ENCODE data around the gene LSM3. TPM values are rescaled to one million over a fixed set of nuclear protein-coding genes. Genes with fewer than 3 reads are reported as not detected.

LSM3 gene
- total and polyA plus RNA-seq, 2 of the 4 experiments (the other 2 are of a cell fraction) = 3.4 to 11.5 TPM

- ChIA-PET CTCF (no interaction called here), POLR2A (ENCODE audit: unreplicated experiment) (no interaction called here)
- no CpG with 5 or more reads among the region's 2 CpGs for WGBS, 2 experiments (ENCODE audit: extremely low coverage in 2 of 2, insufficient read length in 1 of 2)
- Histone ChIP-seq H3K79me1 (ENCODE audit: low read depth in 1 of 2, low read length in 2 of 2) (peaks cover 18 to 23% of the 10 kb centered on the region in 2 experiments), H2AFZ (replicated peaks; ENCODE audit: low read length, poor library complexity) (no peak overlapping the region), H3K9me1 (ENCODE audit: insufficient read depth, low read length) (peaks cover 2% of the 10 kb centered on the region; the same call in 1 of the 2 replicates), H2BK120ac (ENCODE audit: low read depth, low read length) (no peak overlapping the region), H3K18ac (ENCODE audit: low read depth, low read length) (no peak overlapping the region), H4K91ac (ENCODE audit: insufficient read depth, low read depth, low read length) (no peak overlapping the region), H2AK5ac (ENCODE audit: low read depth, low read length) (no peak overlapping the region), H3K4me1 (ENCODE audit: control insufficient read depth, insufficient read depth, low read length) (no peaks in the 10 kb centered on the region), H3K27ac (ENCODE audit: insufficient read depth, low read length) (no peak overlapping the region), H3K9ac (ENCODE audit: low read depth, low read length) (no peak overlapping the region), H4K5ac (ENCODE audit: low read depth, low read length) (no peak overlapping the region), H2BK15ac (ENCODE audit: low read depth, low read length) (no peak overlapping the region), H3K23ac (ENCODE audit: low read depth, low read length) (no peak overlapping the region), H4K8ac (ENCODE audit: low read depth in 2 of 2, low read length in 2 of 2) (no peak overlapping the region), H3K4me3 (ENCODE audit: insufficient read depth, low read depth, low read length) (no peak overlapping the region), H2AK9ac (replicated peaks; ENCODE audit: low read depth, low read length, poor library complexity) (no peak overlapping the region), H2BK5ac (ENCODE audit: low read depth, low read length, poor library complexity, severe bottlenecking) (no peak overlapping the region), H4K20me1 (ENCODE audit: insufficient read depth, low read length) (no peaks in the 10 kb centered on the region), H3K36me3 (ENCODE audit: control insufficient read depth, insufficient read depth, low read length) (peaks cover 73% of the 10 kb centered on the region), H3K9me3 (ENCODE audit: control insufficient read depth, insufficient read depth, low read length) (peaks cover 4% of the 10 kb centered on the region; the same call in 1 of the 2 replicates), H2BK20ac (ENCODE audit: low read depth, low read length) (no peak overlapping the region), H3K56ac (ENCODE audit: extremely low read depth, insufficient read depth, low read length) (no peak overlapping the region), H3K14ac (replicated peaks; ENCODE audit: low read depth, low read length) (no peak overlapping the region), H3K4ac (ENCODE audit: low read depth, low read length) (no peak overlapping the region), H3K27me3 (ENCODE audit: control insufficient read depth, insufficient read depth, low read length) (no peaks in the 10 kb centered on the region), H3K4me2 (ENCODE audit: low read depth, low read length) (no peak overlapping the region)
- BruUV-seq (replicated peaks) = no TSS peak
- TF ChIP-seq FOS (IDR thresholded peaks at IDR 0.05; ENCODE audit: low read depth, low read length) (no peak), CEBPB (IDR thresholded peaks at IDR 0.05; ENCODE audit: low read depth, low read length) (peak; percentile 86), USF2 (IDR thresholded peaks at IDR 0.05; ENCODE audit: low read depth, low read length) (no peak), CHD1 (IDR thresholded peaks at IDR 0.05; ENCODE audit: low read depth, low read length) (no peak), NFE2L2 (IDR thresholded peaks at IDR 0.05; ENCODE audit: low read depth, low read length) (no peak), MAZ (IDR thresholded peaks at IDR 0.05; ENCODE audit: borderline replicate concordance, low read depth, low read length) (no peak)
- intact Hi-C loops (cut with micrococcal nuclease) = no loop called here
- in situ Hi-C loops (cut with MboI; ENCODE audit: low sequenced_read_pairs) = no loop called here
- dilution Hi-C loops (cut with HindIII; ENCODE audit: low sequenced_read_pairs, unreplicated experiment) = no loop called here
- DNase-seq (no peak), ATAC-seq (ENCODE audit: low read depth) (no peak)
Measured at GRCh38 chr3:14162178-14162577, 16.4 kb upstream of the LSM3 start.
